ENCODE data around the gene GNA14.
"Not testable (repeated sequence)": the region's sequence is repeated elsewhere in the genome, so short reads cannot be mapped to it uniquely, and the experiment has no call there.

The GNA14 gene

DNA sequence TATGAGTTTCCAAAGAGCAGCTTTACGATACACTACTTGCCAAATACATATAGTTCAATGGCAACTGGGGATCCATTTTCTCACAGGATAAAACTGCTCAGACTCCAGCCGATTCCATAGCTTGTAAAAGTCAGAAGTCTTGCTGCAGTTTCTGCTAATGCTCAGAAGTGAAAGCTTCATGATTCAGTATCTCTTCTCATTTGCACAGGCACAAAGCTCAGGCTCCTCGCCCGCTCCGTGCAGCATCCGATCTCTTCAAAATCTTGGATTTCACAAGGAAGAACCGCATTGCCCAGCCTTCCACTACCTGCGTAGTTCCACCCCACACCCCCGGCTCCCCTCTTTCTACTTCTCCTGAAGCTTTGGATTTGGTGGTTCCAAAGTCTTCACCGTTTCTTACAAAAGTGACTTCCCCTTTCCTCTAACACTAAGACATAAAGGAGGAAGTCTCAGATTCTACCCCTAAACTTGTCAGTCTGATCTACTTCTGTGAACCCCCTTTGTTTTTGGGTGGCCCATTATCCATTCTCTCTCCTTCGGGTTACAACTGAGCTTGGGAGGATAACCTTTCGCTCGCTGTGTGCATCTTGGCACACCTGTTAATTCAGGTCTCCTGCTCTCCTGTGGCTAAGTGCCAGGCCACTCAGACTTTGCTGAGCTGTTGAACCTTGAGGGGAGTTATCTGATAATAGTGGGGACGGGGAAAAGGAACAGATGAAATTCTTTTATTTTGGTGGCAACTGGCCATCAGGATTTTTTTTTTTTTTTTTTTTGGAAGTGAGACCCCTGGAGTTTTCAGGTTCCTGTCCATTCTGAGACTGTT is 194.1 kb downstream of the GNA14 start:
- no peak for DNase-seq (ENCODE audit: low spot score)
- TF ChIP-seq, protein P1, sequence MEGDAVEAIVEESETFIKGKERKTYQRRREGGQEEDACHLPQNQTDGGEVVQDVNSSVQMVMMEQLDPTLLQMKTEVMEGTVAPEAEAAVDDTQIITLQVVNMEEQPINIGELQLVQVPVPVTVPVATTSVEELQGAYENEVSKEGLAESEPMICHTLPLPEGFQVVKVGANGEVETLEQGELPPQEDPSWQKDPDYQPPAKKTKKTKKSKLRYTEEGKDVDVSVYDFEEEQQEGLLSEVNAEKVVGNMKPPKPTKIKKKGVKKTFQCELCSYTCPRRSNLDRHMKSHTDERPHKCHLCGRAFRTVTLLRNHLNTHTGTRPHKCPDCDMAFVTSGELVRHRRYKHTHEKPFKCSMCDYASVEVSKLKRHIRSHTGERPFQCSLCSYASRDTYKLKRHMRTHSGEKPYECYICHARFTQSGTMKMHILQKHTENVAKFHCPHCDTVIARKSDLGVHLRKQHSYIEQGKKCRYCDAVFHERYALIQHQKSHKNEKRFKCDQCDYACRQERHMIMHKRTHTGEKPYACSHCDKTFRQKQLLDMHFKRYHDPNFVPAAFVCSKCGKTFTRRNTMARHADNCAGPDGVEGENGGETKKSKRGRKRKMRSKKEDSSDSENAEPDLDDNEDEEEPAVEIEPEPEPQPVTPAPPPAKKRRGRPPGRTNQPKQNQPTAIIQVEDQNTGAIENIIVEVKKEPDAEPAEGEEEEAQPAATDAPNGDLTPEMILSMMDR (IDR thresholded peaks at IDR 0.05; ENCODE audit: extremely low read depth, missing control alignments) = no peak

DNA sequence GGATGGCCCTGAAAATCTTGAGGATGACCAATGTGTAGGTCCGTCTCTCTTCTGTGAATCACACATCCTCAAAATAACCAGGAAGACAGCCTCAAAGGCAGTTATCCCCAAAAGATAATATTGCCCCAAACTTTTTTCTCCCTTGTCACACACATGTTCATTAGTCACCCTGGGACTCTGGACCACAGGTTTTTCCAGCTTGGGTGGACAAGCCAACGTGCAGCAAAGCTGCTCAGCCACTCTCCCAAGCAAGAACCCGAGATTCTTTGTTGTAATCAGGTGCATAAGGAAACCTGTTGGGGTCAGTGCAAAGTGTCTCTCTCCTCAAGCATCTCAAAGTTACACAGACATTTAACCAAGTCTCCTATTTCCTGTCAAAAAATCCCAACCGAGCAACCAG is 196.6 kb downstream of the GNA14 start:
- DNase-seq (ENCODE audit: low spot score) = no peak
- TF ChIP-seq, protein P1 (IDR thresholded peaks at IDR 0.05; ENCODE audit: extremely low read depth, missing control alignments) = no peak

DNA sequence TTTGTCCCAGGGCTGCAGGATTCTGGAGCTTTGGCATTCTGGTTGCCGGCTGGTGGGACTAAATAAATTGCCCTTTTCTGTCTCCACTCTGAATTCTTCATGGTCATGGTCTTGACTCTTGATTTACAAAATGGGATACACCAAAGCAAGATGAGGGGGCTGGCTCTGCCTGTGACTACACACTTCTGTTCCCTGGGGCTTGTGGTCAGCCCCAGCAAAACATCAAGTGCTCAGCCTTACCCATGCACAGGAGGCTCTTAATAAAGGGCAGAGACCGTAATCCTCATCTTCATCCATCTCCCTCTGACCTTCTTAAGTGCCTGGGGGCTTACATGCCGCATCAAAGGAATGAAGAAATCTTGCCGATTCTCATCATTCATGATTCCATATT is 198.0 kb downstream of the GNA14 start:
- DNase-seq (ENCODE audit: low spot score) = no peak
- TF ChIP-seq, protein P1 (IDR thresholded peaks at IDR 0.05; ENCODE audit: extremely low read depth, missing control alignments) = no peak

DNA sequence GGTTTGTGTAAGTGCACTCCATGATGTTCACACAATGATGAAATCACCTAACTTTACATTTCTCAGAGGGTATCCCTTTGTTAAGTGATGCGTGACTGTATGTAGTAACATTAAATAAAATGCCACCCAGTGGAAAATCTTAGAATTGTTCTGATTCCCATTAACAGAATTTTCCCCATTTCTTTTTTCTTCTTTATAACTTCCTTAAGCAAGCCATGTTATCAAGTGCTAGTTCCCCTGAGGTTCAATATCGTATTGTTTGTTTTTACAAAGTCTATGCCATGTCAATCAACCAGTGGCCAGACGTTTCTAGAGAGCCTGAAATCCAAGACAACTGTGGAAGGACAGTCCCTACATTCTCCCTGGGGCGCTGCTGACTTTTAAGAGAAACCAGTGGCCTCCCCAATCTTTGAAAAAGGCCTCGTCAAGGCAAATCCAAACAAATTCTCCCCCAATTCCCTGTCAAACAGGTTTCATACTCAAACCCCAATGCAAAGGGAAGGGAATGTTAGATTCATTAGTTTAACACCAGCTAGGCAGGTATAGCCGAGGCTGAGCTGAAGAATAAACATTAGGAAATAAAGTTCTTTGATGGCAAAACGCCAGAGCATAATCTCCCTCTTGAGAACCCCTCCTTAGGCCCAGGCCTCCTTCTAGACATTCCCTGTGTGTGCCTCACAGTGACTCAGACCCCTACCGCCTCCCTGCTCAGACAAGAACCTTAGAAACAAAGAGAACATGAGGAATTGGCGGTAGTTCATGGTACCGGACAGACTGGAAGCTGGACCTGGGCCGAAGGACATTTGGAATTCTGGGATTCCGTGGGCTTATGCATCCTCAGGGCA is 198.7 kb downstream of the GNA14 start:
- TF ChIP-seq, protein P1 (IDR thresholded peaks at IDR 0.05; ENCODE audit: extremely low read depth, missing control alignments) = no peak
- no peak for DNase-seq (ENCODE audit: low spot score)

GRCh38 chr9:77447646-77448045 is 200.5 kb downstream of the GNA14 start:
- TF ChIP-seq, protein P1 (IDR thresholded peaks at IDR 0.05; ENCODE audit: extremely low read depth, missing control alignments) = no peak
- no peak for DNase-seq (ENCODE audit: low spot score)

DNA sequence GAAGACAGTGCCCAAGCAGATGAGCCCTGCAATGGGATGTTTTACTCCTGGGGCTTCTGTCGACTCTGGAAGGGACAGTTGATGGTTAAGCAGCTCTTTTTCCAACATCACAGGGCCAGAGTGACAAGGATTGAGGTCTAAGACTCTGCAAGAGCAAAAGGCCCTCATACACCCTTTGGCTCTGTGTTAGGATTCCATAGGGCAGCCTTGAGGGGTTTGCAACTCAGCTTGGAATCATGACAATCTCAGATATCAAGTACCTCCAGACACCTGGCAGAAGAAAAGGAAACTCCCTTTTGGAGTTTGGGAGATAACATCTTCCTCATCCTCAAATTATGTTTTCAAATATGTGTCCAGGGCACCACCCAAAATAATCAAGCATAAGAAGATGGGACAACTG is 205.7 kb downstream of the GNA14 start:
- TF ChIP-seq, protein P1 (IDR thresholded peaks at IDR 0.05; ENCODE audit: extremely low read depth, missing control alignments) = no peak
- DNase-seq (ENCODE audit: low spot score) = no peak

DNA sequence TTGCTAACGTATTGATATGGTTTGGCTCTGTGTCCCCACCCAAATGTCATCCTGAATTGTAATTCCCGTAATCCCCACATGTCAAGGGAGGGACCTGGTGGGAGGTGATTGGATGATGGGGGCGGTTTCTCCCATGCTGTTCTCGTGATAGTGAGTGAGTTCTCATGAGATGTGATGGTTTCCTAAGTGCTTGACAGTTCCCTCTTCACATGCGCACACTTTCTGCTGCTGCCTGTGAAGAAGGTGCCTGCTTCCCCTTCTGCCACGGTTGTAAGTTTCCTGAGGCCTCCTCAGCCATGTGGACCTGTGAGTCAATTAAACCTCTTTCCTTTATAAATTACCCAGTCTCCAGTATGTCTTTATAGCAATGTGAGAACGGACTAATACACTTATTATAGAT is 207.0 kb downstream of the GNA14 start:
- DNase-seq (ENCODE audit: low spot score) = not testable (repeated sequence)
